ENCODE measurements around the gene CDC37. TPM values are rescaled to one million over a fixed set of nuclear protein-coding genes. Genes with fewer than 3 reads are reported as not detected.

Gene CDC37
- total and polyA plus RNA-seq, 2 of the 4 experiments (the other 2 are of a cell fraction) = 209 to 650 TPM

DNA sequence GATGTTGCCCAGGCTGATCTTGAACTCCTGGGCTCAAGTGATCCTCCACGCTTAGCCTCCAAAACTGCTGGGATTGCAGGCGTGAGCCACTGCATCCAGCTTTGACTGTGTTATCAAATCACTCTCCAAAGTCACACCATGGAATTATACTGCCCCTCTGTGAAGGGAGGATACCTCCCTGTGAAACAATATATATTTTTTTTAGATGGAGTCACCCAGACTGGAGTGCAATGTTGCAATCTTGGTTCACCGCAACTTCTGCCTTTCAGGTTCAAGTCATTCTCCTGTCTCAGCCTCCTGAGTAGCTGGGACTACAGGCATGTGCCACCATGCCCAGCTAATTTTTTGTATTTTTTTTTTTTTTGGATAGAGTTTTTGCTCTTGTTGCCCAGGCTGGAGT, 30.7 kb downstream of the CDC37 start:
- H3K27ac ChIP-seq (ENCODE audit: insufficient read depth, low read length) = no peak overlapping the region

More for the DNA sequence above, 30.7 kb downstream of the CDC37 start:
- H2AK9ac ChIP-seq (replicated peaks; ENCODE audit: low read depth, low read length, poor library complexity) = no peak overlapping the region
- TF ChIP-seq RCOR1 (IDR thresholded peaks at IDR 0.05; ENCODE audit: insufficient replicate concordance, low read length) = no peak
- TF ChIP-seq CEBPB (IDR thresholded peaks at IDR 0.05; ENCODE audit: low read depth, low read length) = no peak
- TF ChIP-seq FOS (IDR thresholded peaks at IDR 0.05; ENCODE audit: low read depth, low read length) = no peak
- TF ChIP-seq MAZ (IDR thresholded peaks at IDR 0.05; ENCODE audit: borderline replicate concordance, low read depth, low read length) = no peak
- no peak for TF ChIP-seq RAD21 (IDR thresholded peaks at IDR 0.05; ENCODE audit: low read length)
- no peak for TF ChIP-seq USF2 (IDR thresholded peaks at IDR 0.05; ENCODE audit: low read depth, low read length)
- TF ChIP-seq RFX5 (IDR thresholded peaks at IDR 0.05; ENCODE audit: low read depth, low read length) = no peak
- TF ChIP-seq MXI1 (IDR thresholded peaks at IDR 0.05; ENCODE audit: borderline replicate concordance, low read depth, low read length) = no peak
- TF ChIP-seq NFE2L2 (IDR thresholded peaks at IDR 0.05; ENCODE audit: low read depth, low read length) = no peak
- no peak for TF ChIP-seq CHD1 (IDR thresholded peaks at IDR 0.05; ENCODE audit: low read depth, low read length)
- TF ChIP-seq POLR2A (IDR thresholded peaks at IDR 0.05; ENCODE audit: low read depth, low read length) = no peak
- no peak overlapping the region for H3K56ac ChIP-seq (ENCODE audit: extremely low read depth, insufficient read depth, low read length)
- H3K9ac ChIP-seq (ENCODE audit: low read depth, low read length) = no peak overlapping the region
- H3K4me3 ChIP-seq (ENCODE audit: insufficient read depth, low read depth, low read length) = no peak overlapping the region
- H2AFZ ChIP-seq (replicated peaks; ENCODE audit: low read length, poor library complexity) = no peak overlapping the region
- H3K14ac ChIP-seq (replicated peaks; ENCODE audit: low read depth, low read length) = no peak overlapping the region
- BruUV-seq (replicated peaks) = no TSS peak
- H2BK120ac ChIP-seq (ENCODE audit: low read depth, low read length) = no peak overlapping the region
- H2BK15ac ChIP-seq (ENCODE audit: low read depth, low read length) = no peak overlapping the region
- ChIA-PET POLR2A (ENCODE audit: unreplicated experiment) (no interaction called here), CTCF (interaction anchor here (0.6 kb wide), 1 partner anchor 18 kb away, joined by 5 read pairs; no protein-coding TSS in a partner anchor)
- no peaks in the 10 kb centered on the region; the same call in none of the 2 replicates for H4K20me1 ChIP-seq (ENCODE audit: insufficient read depth, low read length)
- WGBS, 2 experiments (ENCODE audit: extremely low coverage in 2 of 2, insufficient read length in 1 of 2) = no CpG with 5 or more reads among the region's 3 CpGs
- in situ Hi-C loops (cut with MboI; ENCODE audit: low sequenced_read_pairs) = no loop called here
- no peak overlapping the region for H4K91ac ChIP-seq (ENCODE audit: insufficient read depth, low read depth, low read length)
- intact Hi-C loops (cut with micrococcal nuclease) = no loop called here
- H3K79me1 ChIP-seq (ENCODE audit: low read depth in 1 of 2, low read length in 2 of 2) = peaks cover 5% of the 10 kb centered on the region in 2 experiments; a peak in 2 of 4 replicates
- no peak overlapping the region for H4K8ac ChIP-seq (ENCODE audit: low read depth in 2 of 2, low read length in 2 of 2)
- H2BK5ac ChIP-seq (ENCODE audit: low read depth, low read length, poor library complexity, severe bottlenecking) = no peak overlapping the region
- H2AK5ac ChIP-seq (ENCODE audit: low read depth, low read length) = no peak overlapping the region
- no peak overlapping the region for H3K18ac ChIP-seq (ENCODE audit: low read depth, low read length)
- H3K9me3 ChIP-seq (ENCODE audit: control insufficient read depth, insufficient read depth, low read length) = no peaks in the 10 kb centered on the region
- no peaks in the 10 kb centered on the region for H3K9me1 ChIP-seq (ENCODE audit: insufficient read depth, low read length)
- H3K36me3 ChIP-seq (ENCODE audit: control insufficient read depth, insufficient read depth, low read length) = peaks cover 46% of the 10 kb centered on the region
- H3K4ac ChIP-seq (ENCODE audit: low read depth, low read length) = no peak overlapping the region
- no peak overlapping the region for H3K4me2 ChIP-seq (ENCODE audit: low read depth, low read length)
- H3K23ac ChIP-seq (ENCODE audit: low read depth, low read length) = no peak overlapping the region
- no peak overlapping the region for H2BK20ac ChIP-seq (ENCODE audit: low read depth, low read length)
- DNase-seq = no peak
- no peak overlapping the region for H4K5ac ChIP-seq (ENCODE audit: low read depth, low read length)
- dilution Hi-C loops (cut with HindIII; ENCODE audit: low sequenced_read_pairs, unreplicated experiment) = no loop called here
- no peaks in the 10 kb centered on the region for H3K27me3 ChIP-seq (ENCODE audit: control insufficient read depth, insufficient read depth, low read length)
- no peak for ATAC-seq (ENCODE audit: low read depth)
- H3K4me1 ChIP-seq (ENCODE audit: control insufficient read depth, insufficient read depth, low read length) = no peaks in the 10 kb centered on the region

All from IMR-90 (cell line).